MCF 10A (cell line): Measurements from ENCODE around the gene OOSP4B. TPM values are rescaled to one million over a fixed set of nuclear protein-coding genes. Genes with fewer than 3 reads are reported as not detected.
"Not testable (repeated sequence)": the region's sequence is repeated elsewhere in the genome, so short reads cannot be mapped to it uniquely, and the experiment has no call there.

ENCODE experiments used
- BruUV-seq: library from RNA; stranded (reverse); fragments of 400-500 nt; replicated peaks from 2 replicates; lab custom pipeline; 2021; lab: Mats Ljungman, UMichigan
- CTCF ChIA-PET: fragments of 300-600 bp; sonication (Branson Sonifier 250); formaldehyde crosslinking; extraction: SDS; loops from one replicate; lab custom pipeline; 2021; ENCODE audit warnings: antibody characterized with exemption, inconsistent platforms; lab: Yijun Ruan, JAX
- POLR2A ChIA-PET: fragments of 300-600, 350-650 bp; sonication (Branson Sonifier 250); formaldehyde crosslinking; extraction: SDS; loops from one replicate; lab custom pipeline; 2020; ENCODE audit warnings: antibody characterized with exemption, inconsistent platforms; lab: Yijun Ruan, JAX
- DNase-seq: peaks from one replicate; pipeline ENCODE4 v3.0.0-alpha.2; 2018; ENCODE audit not compliant: unreplicated experiment
- H3K27ac Mint-ChIP-seq: one replicate; pipeline ENCODE4 v1.8.0; 2022; ENCODE audit warnings: mild to moderate bottlenecking, low read depth, mixed read lengths; ENCODE audit not compliant: unreplicated experiment
- H3K27me3 Mint-ChIP-seq: one replicate; pipeline ENCODE4 v1.8.0; 2022; ENCODE audit warnings: mixed read lengths; ENCODE audit not compliant: insufficient read depth, unreplicated experiment
- H3K36me3 Mint-ChIP-seq: one replicate; pipeline ENCODE4 v1.8.0; 2022; ENCODE audit warnings: mild to moderate bottlenecking, moderate library complexity, mixed read lengths; ENCODE audit not compliant: insufficient read depth, unreplicated experiment
- H3K4me1 Mint-ChIP-seq: one replicate; pipeline ENCODE4 v1.8.0; 2022; ENCODE audit warnings: mixed read lengths; ENCODE audit not compliant: insufficient read depth, unreplicated experiment
- H3K4me3 Mint-ChIP-seq: one replicate; pipeline ENCODE4 v1.8.0; 2022; ENCODE audit warnings: mild to moderate bottlenecking, moderate library complexity, mixed read lengths; ENCODE audit not compliant: unreplicated experiment
- H3K9me3 Mint-ChIP-seq: one replicate; pipeline ENCODE4 v1.8.0; 2022; ENCODE audit warnings: mixed read lengths; ENCODE audit not compliant: unreplicated experiment
- CTCF ChIP-seq: fragments of 200-600 bp; IDR thresholded peaks from one replicate; pipeline ENCODE4 v1.8.0; 2022; ENCODE audit warnings: antibody characterized with exemption, mild to moderate bottlenecking; ENCODE audit not compliant: unreplicated experiment
- intact Hi-C: fragments of 100-400 bp; cut with micrococcal nuclease; formaldehyde crosslinking; loops from 2 replicates; pipeline ENCODE4 v1.14.1; 2022
- total RNA-seq: library from RNA; stranded (reverse); gene quantifications from 2 replicates; pipeline ENCODE4 v1.2.3, GENCODE V29; 2022

OOSP4B gene
- total RNA-seq, 1 experiment from 2014 or later, result not detected

DNA sequence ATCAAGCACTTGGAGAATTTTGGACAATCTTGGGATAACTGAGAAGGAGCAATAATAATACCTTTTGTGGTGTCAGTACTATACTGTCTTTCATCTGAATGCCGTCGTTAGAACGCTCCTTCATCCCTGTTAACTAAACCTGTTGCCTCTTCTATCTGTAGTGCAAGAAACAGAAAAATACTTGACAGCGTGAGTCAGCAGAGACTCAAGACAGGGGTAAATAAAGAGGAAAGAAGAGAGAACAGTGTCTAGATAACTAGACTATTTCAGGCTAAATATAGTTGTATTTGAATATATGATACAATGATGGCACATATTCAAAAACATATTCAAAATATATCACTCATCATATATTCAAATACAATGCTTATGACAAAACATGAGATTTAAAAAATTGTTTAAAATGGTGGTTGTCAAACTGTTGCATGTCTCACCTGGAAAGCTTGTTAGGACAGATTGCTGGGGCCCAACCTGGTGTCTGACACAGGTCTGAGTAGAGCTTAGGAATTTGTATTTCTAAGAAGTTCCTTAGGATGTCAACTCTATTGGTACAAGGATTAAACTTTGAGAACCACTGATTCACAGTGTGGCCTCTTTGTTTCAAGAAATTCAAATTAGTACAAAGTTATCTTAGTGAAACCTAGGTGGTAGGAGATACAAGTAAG is 35.7 kb upstream of the OOSP4B start:
- Mint-ChIP-seq H3K27me3 (peaks cover 44% of the 10 kb centered on the region), H3K4me3 (no peak overlapping the region), H3K9me3 (no peaks in the 10 kb centered on the region), H3K36me3 (no peaks in the 10 kb centered on the region), H3K27ac (no peak overlapping the region), H3K4me1 (no peaks in the 10 kb centered on the region)
- BruUV-seq, result no TSS peak
- intact Hi-C loops, result no loop called here
- CTCF ChIA-PET, result interaction anchor here (0.7 to 0.9 kb wide), 2 partner anchors 11 to 336 kb away, joined by 3 read pairs; no protein-coding TSS in a partner anchor
- DNase-seq, result no peak
- POLR2A ChIA-PET, result no interaction called here
- no peak for TF ChIP-seq CTCF

DNA sequence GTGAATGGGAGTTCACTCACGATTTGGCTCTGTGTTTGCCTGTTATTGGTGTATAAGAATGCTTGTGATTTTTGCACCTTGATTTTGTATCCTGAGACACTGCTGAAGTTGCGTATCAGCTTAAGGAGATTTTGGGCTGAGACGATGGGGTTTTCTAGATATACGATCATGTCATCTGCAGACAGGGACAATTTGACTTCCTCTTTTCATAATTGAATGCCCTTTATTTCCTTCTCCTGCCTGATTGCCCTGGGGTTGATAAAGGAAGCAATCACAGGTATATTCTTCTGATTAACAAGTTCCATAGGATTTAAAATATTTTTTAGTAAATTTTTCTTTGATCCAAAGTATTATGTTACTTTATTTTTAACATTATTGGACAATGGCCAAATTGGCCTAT is 34.9 kb upstream of the OOSP4B start:
- H3K9me3 Mint-ChIP-seq, intact Hi-C loops, POLR2A ChIA-PET, BruUV-seq, H3K36me3 Mint-ChIP-seq, H3K4me3 Mint-ChIP-seq, H3K27ac Mint-ChIP-seq, DNase-seq, H3K4me1 Mint-ChIP-seq, CTCF ChIA-PET: not testable (repeated sequence)
- peaks cover 44% of the 10 kb centered on the region for H3K27me3 Mint-ChIP-seq

DNA sequence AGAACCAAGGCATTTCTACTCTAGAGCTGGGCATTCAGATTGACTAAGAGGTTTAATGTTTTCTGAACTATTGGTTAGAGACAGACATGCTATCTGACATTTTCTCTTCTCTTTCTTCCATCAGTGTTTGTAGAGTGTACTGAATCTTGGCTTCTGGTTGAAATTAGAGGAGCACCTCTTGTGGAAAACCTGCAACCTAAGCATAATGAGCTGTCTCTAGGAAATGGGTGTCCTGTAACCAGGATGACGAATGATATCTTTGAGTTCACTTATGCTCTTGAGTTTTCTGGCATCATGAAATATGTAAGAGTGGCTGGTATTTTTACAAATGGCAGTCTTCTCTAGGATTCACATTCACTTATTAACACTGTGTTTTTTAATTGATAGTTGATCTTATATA is 33.8 kb upstream of the OOSP4B start:
- ChIA-PET CTCF (interaction anchor here (0.6 to 1.1 kb wide), 3 partner anchors 31 to 381 kb away, joined by 3 to 5 read pairs (median 4); no protein-coding TSS in a partner anchor), POLR2A (no interaction called here)
- no peaks in the 10 kb centered on the region for H3K36me3 Mint-ChIP-seq
- BruUV-seq, result no TSS peak
- DNase-seq, result no peak
- peaks cover 40% of the 10 kb centered on the region for H3K27me3 Mint-ChIP-seq
- no peak for TF ChIP-seq CTCF
- H3K4me3 Mint-ChIP-seq, result no peak overlapping the region
- H3K4me1 Mint-ChIP-seq, result no peaks in the 10 kb centered on the region
- intact Hi-C loops, result no loop called here
- no peaks in the 10 kb centered on the region for H3K9me3 Mint-ChIP-seq
- H3K27ac Mint-ChIP-seq, result no peak overlapping the region

DNA sequence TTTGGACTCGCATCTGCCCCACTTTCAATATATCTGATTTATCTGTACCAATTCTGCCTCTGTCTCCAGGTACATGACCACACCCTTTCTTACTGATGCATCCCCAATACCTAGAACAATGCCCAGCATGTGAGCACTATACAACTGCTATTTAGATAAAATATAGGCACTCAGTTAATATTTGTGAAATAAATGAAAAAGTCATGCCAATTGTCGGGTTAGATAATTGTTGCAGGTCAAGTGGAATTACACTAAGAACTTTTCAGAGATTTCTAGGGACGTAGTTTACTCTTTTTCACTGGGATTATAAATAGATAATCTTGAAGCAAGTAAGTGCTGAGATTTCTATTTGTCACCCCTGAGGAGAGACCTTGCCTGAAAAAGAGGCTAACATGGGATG is 32.6 kb upstream of the OOSP4B start:
- peaks cover 29% of the 10 kb centered on the region for H3K27me3 Mint-ChIP-seq
- no TSS peak for BruUV-seq
- H3K4me3 Mint-ChIP-seq, result no peak overlapping the region
- H3K4me1 Mint-ChIP-seq, result no peaks in the 10 kb centered on the region
- POLR2A ChIA-PET, result no interaction called here
- H3K36me3 Mint-ChIP-seq, result no peaks in the 10 kb centered on the region
- CTCF ChIA-PET, result no interaction called here
- DNase-seq, result no peak
- intact Hi-C loops, result no loop called here
- H3K9me3 Mint-ChIP-seq, result peaks cover 7% of the 10 kb centered on the region
- H3K27ac Mint-ChIP-seq, result no peak overlapping the region
- TF ChIP-seq CTCF, result no peak
